GM18508 (cell line): ENCODE results near the gene KRTAP5-1.

Experiments used
- ATAC-seq: cut with Tn5 transposase; IDR thresholded peaks from one replicate; pipeline ENCODE4 v1.9.1; 2021; ENCODE audit warnings: moderate number of reproducible peaks; ENCODE audit not compliant: insufficient read depth, unreplicated experiment

Gene KRTAP5-1

DNA sequence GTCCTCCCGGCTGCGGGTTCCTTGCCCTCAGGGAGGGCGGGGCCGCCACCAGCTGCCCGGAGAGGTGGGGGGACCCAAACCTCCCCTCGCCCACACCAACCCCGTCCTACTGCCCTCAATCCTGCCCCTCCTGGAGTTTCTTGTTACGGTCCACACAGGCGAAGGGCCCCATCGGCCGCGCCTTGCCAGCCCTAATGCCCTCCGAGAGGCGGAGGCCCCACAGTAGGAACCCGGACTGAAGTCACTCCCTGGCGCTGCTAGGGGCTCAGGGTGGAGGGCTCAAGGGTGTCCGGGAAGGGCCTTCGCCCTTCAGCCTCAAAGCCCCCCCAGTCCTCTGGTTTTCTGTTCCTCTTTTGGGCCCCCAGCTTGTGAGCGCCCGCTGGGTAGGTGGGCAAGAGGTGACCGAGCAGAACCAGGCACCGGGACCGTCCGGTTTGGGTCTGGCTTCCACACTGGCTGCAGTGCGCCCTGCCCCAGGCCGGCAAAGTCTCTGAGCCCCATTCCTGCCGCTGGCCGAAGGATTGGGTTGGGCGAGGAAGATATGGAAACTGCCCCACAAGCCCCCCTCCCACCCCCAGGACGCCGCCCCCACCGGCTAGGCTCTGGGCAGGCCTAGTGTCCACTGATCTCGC lies 37.5 kb downstream of the KRTAP5-1 start:
- ATAC-seq: no peak

DNA sequence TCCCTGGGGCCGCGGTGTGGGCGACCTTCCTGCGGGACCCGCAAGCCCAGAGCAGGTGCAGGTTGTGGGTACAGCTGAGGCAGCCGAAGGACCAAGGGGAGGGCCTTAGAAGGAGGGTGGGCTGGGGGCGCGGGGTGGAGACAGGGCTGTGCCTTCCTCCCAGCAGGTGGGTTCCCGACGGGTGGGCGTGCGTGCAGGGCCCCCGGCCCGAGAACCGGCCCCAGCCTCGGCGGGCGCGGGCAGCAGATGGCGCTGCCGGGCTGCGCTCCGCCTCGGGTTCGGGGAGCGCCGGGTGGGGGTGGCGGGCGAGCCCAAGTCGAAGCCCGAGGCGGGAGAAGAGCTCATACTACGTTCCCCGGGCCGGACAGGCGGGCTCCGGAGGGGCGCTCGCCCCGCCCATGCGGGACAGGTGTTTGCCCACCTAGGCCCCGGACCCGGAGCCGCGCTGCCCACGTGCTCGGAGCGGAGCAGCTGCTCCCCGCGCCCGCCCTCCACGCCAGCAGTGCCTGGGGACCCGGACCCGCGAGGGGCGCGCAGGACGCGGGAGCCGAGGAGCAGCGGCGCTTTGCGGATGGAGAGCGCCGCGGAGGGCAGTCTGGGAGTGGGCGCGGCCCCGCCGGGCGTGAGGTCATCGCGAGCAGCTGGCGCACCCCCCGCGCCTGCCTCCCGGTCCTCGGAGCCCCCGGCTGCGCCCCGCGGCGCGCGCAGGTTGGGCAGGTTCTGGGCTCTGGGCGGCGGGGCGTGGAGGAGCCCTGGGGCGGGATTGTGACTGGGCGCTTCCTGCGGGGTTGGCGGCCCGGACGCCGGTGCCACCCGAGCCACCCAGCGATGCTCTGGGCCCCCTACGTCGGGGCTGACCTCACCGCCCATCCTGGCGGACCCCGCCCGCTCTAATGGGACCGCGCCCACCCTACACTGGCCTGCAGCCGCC lies 38.3 kb downstream of the KRTAP5-1 start:
- no peak for ATAC-seq

DNA sequence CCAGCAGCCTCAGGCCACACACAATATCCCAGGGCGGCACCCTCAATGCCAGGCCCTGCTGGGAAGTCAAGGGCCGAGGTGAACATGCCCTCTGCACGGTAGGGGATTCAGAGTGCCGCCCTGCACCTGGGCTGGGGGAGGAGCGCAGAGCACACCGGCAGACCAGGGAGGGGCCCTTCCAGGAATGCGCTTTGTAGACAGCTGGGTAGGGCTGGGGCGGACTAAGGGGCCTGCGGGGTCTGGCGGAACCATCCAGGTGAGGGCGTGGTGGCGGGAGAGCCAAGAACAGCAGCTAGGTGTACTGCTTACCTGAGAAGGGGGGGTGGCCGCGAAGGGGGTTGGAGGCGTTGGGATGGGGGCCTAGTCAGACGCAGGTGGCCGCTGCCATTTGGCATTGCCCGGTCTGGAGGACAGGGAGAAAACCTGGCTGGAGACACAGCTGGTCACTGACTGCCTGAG lies 39.0 kb downstream of the KRTAP5-1 start:
- ATAC-seq: no peak

DNA sequence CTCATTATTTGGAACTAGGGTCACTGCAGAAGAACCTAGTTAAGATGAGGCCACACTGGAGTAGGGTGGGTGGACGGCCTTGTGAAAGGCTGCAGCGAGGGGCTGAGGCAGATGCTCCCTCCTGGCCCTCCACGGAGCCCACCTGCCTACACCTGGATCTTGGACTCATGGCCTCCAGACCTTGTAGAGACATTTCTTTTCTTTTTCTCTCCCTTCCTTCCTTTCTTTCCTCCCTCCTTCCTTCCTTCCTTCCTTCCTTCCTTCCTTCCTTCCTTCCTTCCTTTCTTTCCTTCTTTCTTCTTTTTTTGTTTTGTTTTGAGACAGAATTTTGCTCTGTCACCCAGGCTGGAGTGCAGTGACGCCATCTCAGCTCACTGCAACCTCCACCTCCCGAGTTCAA lies 39.7 kb downstream of the KRTAP5-1 start:
- no peak for ATAC-seq

DNA sequence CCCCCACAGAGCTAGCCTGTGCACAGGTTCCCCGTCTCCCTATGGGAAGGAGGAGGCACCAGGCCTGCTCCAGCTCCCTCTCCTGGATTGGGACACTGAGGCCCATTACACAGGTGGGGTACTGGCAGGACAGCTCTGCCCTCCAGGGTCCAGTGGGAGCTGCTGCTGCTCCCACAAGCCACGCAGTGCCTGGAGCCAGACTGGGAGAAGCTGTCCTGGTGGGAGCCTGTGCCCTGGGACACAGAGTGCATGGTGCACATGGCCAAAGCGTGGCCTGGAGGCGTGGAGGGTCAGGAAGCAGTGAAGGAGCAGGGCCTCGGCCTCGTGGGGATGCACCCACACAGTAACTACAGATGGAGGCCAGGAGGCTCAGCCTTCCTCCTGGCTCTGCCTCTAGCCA lies 40.5 kb downstream of the KRTAP5-1 start:
- no peak for ATAC-seq

DNA sequence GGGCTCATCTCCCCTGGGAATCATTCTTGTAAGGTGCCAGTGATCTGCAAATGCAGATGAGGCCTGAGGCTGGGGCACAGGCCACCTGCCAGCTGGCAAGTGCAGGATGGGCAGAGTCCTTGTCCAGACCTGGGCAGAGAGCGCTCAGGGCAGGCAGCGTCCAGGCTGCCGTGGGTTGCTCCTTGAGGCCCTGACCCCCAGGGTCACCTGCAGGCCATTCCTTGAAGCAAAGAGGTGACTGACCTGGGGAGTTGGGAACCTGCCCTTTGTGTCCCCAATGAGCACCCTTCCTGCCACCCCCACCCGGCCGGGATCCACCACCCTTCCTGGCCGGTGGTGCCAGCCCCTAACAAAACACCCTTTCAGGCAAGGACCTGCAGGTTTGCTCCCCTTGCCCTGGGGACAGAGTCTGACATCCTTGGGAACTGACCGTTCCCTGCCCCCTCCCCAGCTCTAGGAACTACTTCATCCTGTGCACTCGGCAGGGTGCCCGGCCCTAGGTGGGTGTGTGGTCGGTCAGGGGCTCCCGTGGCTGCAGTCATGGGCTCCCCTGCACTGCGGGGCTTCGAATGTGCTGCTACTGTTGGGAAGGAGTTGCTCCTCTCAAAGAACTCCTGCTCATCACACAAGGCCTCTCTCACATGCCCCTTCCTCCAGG lies 41.3 kb downstream of the KRTAP5-1 start:
- no peak for ATAC-seq

DNA sequence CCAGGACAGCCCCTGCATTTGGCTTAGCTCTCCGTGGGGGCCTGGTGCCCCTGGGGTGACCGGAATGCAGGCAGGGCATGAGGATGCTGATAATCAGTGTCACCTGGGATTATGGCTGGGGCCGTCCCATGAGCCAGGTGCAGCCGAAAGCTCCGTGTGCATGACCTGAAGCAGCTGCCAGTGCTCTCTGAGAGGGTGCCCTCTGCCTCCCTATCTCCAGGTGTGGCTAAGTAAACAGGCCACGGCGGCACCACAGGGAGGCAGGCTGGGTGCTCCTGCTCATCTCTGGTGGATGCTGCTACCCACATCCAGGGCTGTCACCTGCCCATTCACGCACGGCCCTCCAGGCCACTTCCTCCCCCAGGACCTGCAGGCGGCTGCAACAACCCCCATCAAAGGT lies 42.8 kb downstream of the KRTAP5-1 start:
- no peak for ATAC-seq

DNA sequence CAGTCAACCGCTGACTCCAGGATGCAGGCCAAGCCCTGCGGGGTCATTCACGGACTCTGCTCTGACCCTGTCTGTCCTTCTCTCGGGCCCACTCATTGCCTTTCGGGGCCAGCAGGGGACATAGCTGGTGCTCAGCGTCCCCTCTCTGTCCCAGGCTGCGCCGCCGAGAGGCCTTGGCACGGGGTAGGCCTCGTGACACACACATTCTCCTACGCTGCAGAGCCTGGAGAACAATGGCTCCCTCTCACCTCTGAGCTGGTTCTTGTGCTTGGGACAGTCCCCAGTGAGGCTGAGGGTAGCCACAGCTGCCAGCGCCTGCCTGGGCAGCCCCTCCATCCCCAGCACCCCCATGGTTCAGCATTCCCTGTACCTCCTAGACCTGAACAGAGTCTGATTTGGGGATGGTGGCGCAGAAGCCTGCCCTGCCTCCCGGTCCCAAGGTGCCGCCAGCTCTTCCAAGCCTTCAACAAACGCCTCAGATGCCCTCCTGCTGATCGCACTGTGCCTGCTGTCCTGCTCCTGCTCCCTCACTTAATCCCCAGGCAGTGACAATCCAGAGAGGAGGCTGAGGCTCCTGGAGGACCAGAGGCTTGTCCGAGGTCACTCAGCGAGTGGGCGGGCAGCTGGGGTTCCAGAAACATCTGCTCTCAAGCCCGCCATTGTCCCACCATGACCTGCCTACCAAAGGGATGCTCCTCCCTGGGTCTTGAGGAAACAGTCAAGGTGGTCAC lies 43.4 kb downstream of the KRTAP5-1 start:
- ATAC-seq: no peak

DNA sequence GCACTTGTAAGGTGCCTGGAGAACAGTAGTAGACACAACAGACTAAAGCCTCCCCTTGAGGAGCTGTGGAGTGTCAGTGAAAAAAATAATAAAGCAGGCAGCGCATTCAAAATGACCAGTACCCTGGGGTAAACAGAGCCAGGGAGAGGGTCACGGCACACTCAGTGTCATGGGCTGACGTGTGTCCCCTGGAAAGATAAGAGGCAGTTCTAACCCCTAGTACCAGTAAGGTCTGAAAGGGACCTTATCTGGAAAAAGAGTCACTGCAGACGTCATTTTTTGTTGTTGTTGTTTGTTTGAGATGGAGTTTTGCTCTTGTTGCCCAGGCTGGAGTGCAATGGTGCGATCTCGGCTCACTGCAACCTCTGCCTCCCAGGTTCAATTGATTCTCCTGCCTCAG lies 45.0 kb downstream of the KRTAP5-1 start:
- no peak for ATAC-seq

DNA sequence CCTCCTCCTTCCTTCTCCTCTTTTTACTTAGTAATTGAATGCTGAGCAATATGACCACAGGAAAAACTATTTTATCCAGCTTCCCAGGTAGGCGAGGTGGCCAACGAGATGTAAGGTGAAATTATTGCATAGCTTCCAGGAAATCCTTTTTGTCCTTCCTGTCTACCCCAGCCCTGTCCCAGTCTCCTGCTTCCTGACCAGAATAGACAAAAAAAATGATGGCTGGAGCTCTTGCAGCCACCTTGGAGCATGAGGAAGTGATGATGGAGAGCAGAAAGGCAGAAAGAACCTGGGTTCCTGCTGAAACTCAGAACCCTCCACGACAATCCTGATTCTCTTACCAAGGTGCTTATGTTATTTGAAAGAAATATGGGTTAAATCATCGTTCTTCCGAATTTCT lies 46.9 kb downstream of the KRTAP5-1 start:
- ATAC-seq: no peak

DNA sequence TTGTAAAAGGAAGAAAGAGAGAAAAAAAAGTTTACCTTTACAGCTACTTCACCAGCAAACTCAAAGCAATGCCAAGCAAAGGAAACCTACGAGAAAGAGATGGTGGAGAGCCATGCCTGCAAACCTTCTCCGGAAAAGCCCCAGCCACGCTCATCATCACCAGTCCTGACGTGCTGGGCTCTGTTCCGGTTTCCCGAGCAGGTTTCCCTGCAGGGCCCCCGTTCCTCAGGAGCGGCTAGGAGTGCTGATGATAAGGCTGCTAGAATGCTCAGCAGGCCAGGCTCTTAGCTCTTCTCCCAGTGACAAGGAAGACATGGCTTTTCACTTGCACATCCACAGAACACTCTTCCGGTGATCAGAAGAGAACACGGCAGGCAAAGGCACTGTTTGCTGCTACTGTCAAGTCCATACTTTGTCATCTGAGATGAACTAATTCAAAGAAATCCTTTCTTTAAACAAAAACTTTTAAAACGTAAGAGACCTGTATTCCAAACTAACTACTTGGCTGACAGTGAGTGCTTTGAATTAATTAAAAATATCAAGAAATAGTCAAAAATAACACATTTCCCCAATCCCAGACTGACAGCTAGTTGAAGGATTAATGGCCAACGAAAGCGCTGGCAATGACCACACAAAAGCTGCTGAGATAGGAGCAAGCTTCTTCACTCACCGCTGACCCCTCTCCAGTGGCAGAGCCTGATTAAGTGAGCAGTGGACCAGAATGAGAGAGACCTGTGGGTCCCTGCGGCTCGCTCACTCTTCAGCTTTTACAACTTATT lies 48.8 kb downstream of the KRTAP5-1 start:
- no peak for ATAC-seq

DNA sequence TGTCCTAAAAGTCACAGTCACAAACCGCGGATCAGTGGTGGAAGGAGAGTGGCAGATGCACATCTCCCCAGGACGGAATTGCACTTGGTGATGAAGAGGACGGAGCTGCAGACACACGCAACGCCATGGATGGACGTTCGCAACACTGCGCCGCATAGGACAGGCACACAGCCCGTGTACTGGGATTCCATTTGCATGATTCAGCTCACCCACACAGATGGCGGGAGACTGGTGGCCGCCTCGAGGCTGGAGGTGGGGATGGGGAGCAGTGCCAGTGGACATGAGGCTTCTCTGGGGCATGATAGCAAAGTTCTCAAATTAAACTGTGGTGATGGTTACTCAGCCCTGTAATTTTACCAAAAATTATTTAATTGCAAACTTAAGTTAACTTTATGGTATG lies 50.4 kb downstream of the KRTAP5-1 start:
- ATAC-seq: no peak
